ENCODE data around the gene MAP3K5. TPM values are rescaled to one million over a fixed set of nuclear protein-coding genes. Genes with fewer than 3 reads are reported as not detected.

MAP3K5 gene
- total and polyA plus RNA-seq, 9 of the 15 experiments (the other 6 are each of a cell fraction or from before 2014, with no cell fraction given) = 2.2 to 13.0 (median 9.9) TPM

DNA sequence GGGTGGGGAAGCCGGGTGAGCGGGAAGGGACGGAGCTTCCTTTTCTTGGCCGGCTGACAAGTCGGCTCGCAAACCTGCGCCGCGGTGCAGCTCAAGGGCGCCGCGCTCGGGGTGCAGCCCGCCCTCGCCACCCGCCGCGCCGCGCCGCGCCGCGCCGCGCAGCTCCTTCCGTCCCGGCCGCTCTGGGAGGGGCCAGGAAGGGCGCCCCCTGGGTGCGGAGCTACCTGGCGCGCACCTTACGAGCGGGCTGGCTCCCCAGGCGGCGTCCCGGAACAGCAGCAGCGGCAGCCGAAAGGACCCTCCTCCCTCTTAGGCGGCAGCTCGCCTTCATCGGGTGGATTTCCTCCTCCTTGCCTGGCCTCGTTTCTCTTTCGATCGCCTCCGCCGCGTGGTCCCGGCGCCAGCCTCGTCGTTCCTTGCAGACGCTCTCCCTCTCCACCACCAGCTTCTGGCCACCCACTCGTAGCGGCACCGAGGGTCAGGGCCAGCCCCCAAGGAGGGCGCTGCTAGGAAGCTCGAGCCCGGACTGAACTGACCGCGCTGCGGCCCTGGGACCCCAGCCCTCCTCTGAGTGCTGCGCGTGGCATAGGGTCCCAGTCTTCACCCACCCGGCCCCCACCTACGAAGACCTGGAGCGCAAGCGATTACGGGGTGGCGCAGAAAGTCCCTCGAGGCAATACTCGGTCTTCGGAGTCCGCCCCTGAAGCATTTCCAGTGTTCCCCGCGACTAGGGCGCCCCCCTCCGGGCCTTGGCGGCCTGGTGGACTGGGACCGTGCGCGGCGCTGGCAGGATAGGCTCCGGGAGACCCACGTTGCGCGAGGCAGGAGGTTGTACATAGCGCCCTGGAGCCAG, at the start of gene MAP3K5 (continued):
- TF ChIP-seq, protein P1, sequence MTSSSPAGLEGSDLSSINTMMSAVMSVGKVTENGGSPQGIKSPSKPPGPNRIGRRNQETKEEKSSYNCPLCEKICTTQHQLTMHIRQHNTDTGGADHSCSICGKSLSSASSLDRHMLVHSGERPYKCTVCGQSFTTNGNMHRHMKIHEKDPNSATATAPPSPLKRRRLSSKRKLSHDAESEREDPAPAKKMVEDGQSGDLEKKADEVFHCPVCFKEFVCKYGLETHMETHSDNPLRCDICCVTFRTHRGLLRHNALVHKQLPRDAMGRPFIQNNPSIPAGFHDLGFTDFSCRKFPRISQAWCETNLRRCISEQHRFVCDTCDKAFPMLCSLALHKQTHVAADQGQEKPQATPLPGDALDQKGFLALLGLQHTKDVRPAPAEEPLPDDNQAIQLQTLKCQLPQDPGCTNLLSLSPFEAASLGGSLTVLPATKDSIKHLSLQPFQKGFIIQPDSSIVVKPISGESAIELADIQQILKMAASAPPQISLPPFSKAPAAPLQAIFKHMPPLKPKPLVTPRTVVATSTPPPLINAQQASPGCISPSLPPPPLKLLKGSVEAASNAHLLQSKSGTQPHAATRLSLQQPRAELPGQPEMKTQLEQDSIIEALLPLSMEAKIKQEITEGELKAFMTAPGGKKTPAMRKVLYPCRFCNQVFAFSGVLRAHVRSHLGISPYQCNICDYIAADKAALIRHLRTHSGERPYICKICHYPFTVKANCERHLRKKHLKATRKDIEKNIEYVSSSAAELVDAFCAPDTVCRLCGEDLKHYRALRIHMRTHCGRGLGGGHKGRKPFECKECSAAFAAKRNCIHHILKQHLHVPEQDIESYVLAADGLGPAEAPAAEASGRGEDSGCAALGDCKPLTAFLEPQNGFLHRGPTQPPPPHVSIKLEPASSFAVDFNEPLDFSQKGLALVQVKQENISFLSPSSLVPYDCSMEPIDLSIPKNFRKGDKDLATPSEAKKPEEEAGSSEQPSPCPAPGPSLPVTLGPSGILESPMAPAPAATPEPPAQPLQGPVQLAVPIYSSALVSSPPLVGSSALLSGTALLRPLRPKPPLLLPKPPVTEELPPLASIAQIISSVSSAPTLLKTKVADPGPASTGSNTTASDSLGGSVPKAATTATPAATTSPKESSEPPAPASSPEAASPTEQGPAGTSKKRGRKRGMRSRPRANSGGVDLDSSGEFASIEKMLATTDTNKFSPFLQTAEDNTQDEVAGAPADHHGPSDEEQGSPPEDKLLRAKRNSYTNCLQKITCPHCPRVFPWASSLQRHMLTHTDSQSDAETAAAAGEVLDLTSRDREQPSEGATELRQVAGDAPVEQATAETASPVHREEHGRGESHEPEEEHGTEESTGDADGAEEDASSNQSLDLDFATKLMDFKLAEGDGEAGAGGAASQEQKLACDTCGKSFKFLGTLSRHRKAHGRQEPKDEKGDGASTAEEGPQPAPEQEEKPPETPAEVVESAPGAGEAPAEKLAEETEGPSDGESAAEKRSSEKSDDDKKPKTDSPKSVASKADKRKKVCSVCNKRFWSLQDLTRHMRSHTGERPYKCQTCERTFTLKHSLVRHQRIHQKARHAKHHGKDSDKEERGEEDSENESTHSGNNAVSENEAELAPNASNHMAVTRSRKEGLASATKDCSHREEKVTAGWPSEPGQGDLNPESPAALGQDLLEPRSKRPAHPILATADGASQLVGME (CRISPR knock-in tag; IDR thresholded peaks at IDR 0.05) = 0 out of 2 replicates have a peak, but pooled peaks have one; percentile 69
- peak; percentile 51; the same call in 1 of the 2 replicates for TF ChIP-seq FOSL1 (tag; conservative IDR thresholded peaks at IDR 0.05)
- 0 out of 2 replicates have a peak, but pooled peaks have one; percentile 43 for TF ChIP-seq ZNF79 (CRISPR knock-in tag; IDR thresholded peaks at IDR 0.05; ENCODE audit: low read depth)
- TF ChIP-seq EP300 (IDR thresholded peaks at IDR 0.05; ENCODE audit: low read length) = peak; percentile 15; the same call in 1 of the 2 replicates
- TF ChIP-seq ETV5 (CRISPR knock-in tag; IDR thresholded peaks at IDR 0.05; ENCODE audit: low read depth) = peak; percentile 59
- TF ChIP-seq RBM25 (IDR thresholded peaks at IDR 0.05; ENCODE audit: low read depth, low read length, severe bottlenecking) = peak; percentile 16
- no peak for TF ChIP-seq KDM1A (IDR thresholded peaks at IDR 0.05)
- TF ChIP-seq, protein P2, sequence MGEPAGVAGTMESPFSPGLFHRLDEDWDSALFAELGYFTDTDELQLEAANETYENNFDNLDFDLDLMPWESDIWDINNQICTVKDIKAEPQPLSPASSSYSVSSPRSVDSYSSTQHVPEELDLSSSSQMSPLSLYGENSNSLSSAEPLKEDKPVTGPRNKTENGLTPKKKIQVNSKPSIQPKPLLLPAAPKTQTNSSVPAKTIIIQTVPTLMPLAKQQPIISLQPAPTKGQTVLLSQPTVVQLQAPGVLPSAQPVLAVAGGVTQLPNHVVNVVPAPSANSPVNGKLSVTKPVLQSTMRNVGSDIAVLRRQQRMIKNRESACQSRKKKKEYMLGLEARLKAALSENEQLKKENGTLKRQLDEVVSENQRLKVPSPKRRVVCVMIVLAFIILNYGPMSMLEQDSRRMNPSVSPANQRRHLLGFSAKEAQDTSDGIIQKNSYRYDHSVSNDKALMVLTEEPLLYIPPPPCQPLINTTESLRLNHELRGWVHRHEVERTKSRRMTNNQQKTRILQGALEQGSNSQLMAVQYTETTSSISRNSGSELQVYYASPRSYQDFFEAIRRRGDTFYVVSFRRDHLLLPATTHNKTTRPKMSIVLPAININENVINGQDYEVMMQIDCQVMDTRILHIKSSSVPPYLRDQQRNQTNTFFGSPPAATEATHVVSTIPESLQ (CRISPR knock-in tag; IDR thresholded peaks at IDR 0.05) = no peak; the same call in 1 of the 2 replicates
- TF ChIP-seq JUND (IDR thresholded peaks at IDR 0.05; ENCODE audit: borderline replicate concordance, low read depth, low read length) = peak; percentile 39
- no peak; the same call in 2 of the 3 replicates for TF ChIP-seq JUND (tag; IDR thresholded peaks at IDR 0.05; ENCODE audit: borderline replicate concordance, low read depth, low read length)
- peak; percentile 60 for TF ChIP-seq ZKSCAN1 (IDR thresholded peaks at IDR 0.05; ENCODE audit: low read depth, low read length)
- TF ChIP-seq ZNF239 (CRISPR knock-in tag; IDR thresholded peaks at IDR 0.05) = no peak
- TF ChIP-seq HLTF (IDR thresholded peaks at IDR 0.05) = peak; percentile 77; the same call in 1 of the 2 replicates
- TF ChIP-seq HDAC2 (IDR thresholded peaks at IDR 0.05) = peak; percentile 81
- 0 out of 2 replicates have a peak, but pooled peaks have one; percentile 16 for TF ChIP-seq ZBED1 (IDR thresholded peaks at IDR 0.05)
- no peak for TF ChIP-seq FOS (IDR thresholded peaks at IDR 0.05; ENCODE audit: extremely low read depth, insufficient read length)
- TF ChIP-seq NBN (IDR thresholded peaks at IDR 0.05; ENCODE audit: low read depth) = peak; percentile 88; the same call in 1 of the 2 replicates
- peak; percentile 87 for TF ChIP-seq ZFX (CRISPR knock-in tag; IDR thresholded peaks at IDR 0.05)
- TF ChIP-seq, protein P3, sequence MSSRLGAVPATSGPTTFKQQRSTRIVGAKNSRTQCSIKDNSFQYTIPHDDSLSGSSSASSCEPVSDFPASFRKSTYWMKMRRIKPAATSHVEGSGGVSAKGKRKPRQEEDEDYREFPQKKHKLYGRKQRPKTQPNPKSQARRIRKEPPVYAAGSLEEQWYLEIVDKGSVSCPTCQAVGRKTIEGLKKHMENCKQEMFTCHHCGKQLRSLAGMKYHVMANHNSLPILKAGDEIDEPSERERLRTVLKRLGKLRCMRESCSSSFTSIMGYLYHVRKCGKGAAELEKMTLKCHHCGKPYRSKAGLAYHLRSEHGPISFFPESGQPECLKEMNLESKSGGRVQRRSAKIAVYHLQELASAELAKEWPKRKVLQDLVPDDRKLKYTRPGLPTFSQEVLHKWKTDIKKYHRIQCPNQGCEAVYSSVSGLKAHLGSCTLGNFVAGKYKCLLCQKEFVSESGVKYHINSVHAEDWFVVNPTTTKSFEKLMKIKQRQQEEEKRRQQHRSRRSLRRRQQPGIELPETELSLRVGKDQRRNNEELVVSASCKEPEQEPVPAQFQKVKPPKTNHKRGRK (tag; IDR thresholded peaks at IDR 0.05) = peak; percentile 38; the same call in 1 of the 2 replicates
